BJ (cell line): ENCODE data around the gene CMSS1. TPM values are rescaled to one million over a fixed set of nuclear protein-coding genes. Genes with fewer than 3 reads are reported as not detected.

ENCODE experiments used
- CTCF ChIA-PET: fragments of 350-600 bp; formaldehyde crosslinking; extraction: SDS; loops from one replicate; lab custom pipeline; 2021; ENCODE audit warnings: antibody characterized with exemption, inconsistent platforms; lab: Yijun Ruan, JAX
- POLR2A ChIA-PET: fragments of 300-600 bp; sonication (Branson Sonifier 250); formaldehyde crosslinking; extraction: SDS; loops from one replicate; lab custom pipeline; 2021; ENCODE audit warnings: antibody characterized with exemption; lab: Charles Lee
- DNase-seq: peaks from one replicate; pipeline ENCODE4 v3.0.0-alpha.2; 2011; ENCODE audit warnings: low read depth
- H3K27me3 ChIP-seq: 2 replicates; pipeline ENCODE4 v1.6.0; 2011; ENCODE audit warnings: low read length; ENCODE audit not compliant: control insufficient read depth, insufficient read depth
- H3K36me3 ChIP-seq: 2 replicates; pipeline ENCODE4 v1.5.1; 2011; ENCODE audit warnings: low read length; ENCODE audit not compliant: control insufficient read depth, insufficient read depth
- H3K4me3 ChIP-seq: 2 replicates; pipeline ENCODE4 v1.5.1; 2011; ENCODE audit warnings: low read depth, mild to moderate bottlenecking, control low read depth, low read length
- CTCF ChIP-seq: IDR thresholded peaks from 2 replicates; pipeline ENCODE4 v1.5.1; 2011; ENCODE audit warnings: low read depth, mild to moderate bottlenecking, control low read depth, inconsistent platforms, low read length, moderate library complexity; ENCODE audit not compliant: insufficient read depth
- polyA plus RNA-seq: library from polyadenylated mRNA; depleted of rRNA; stranded (reverse); fragments of >200 nt; gene quantifications from 2 replicates; pipeline ENCODE4 v1.2.3, GENCODE V29; 2011

Gene CMSS1
- polyA plus RNA-seq, 1 experiment, result 6.7 TPM

GRCh38 chr3:99934975-99935797 lies 117.5 kb downstream of the CMSS1 start:
- POLR2A ChIA-PET, result interaction anchor here (0.6 kb wide), 1 partner anchor 10 kb away, joined by 3 read pairs; no protein-coding TSS in a partner anchor
- CTCF ChIA-PET, result no interaction called here
- no peak for TF ChIP-seq CTCF
- H3K27me3 ChIP-seq, result no peaks in the 10 kb centered on the region
- no peak overlapping the region for H3K4me3 ChIP-seq
- H3K36me3 ChIP-seq, result no peaks in the 10 kb centered on the region
- DNase-seq, result no peak

- no peak for TF ChIP-seq CTCF
- H3K27me3 ChIP-seq, result no peaks in the 10 kb centered on the region
- no peak overlapping the region for H3K4me3 ChIP-seq
- H3K36me3 ChIP-seq, result no peaks in the 10 kb centered on the region
- DNase-seq, result no peak
- CTCF ChIA-PET, result interaction anchor here (0.5 to 1.3 kb wide), 7 partner anchors 12 to 218 kb away, joined by 3 to 4 read pairs (median 3); no protein-coding TSS in a partner anchor
- POLR2A ChIA-PET, result interaction anchor here (0.7 kb wide), 2 partner anchors 103 to 808 kb away, joined by 5 to 6 read pairs; no protein-coding TSS in a partner anchor
Observed at GRCh38 chr3:99938270-99938911, 120.7 kb downstream of the CMSS1 start.

GRCh38 chr3:99939876-99940275 lies 122.2 kb downstream of the CMSS1 start:
- Histone ChIP-seq H3K27me3 (no peaks in the 10 kb centered on the region), H3K4me3 (no peak overlapping the region), H3K36me3 (no peaks in the 10 kb centered on the region)
- ChIA-PET POLR2A (no interaction called here), CTCF (interaction anchor here (1.5 kb wide), 1 partner anchor 12 kb away, joined by 4 read pairs; no protein-coding TSS in a partner anchor)
- no peak for TF ChIP-seq CTCF
- no peak for DNase-seq

GRCh38 chr3:99940350-99940749 lies 122.7 kb downstream of the CMSS1 start:
- CTCF ChIA-PET, result interaction anchor here (1.5 kb wide), 1 partner anchor 11 kb away, joined by 4 read pairs; no protein-coding TSS in a partner anchor
- no peaks in the 10 kb centered on the region for H3K36me3 ChIP-seq
- H3K4me3 ChIP-seq, result no peak overlapping the region
- POLR2A ChIA-PET, result no interaction called here
- H3K27me3 ChIP-seq, result no peaks in the 10 kb centered on the region
- no peak for DNase-seq
- TF ChIP-seq CTCF, result no peak

- TF ChIP-seq CTCF, result no peak
- Histone ChIP-seq H3K4me3 (no peak overlapping the region), H3K36me3 (no peaks in the 10 kb centered on the region), H3K27me3 (no peaks in the 10 kb centered on the region)
- DNase-seq, result no peak
- ChIA-PET CTCF (no interaction called here), POLR2A (no interaction called here)
Observed at GRCh38 chr3:99941211-99941610, 123.5 kb downstream of the CMSS1 start.
